Breast epithelium (tissue), 3 donors: Measurements from ENCODE around the gene PSMD8.

ENCODE experiments used
- CTCF ChIP-seq, 3 donors: fragments of 450-650 bp; IDR thresholded peaks; one replicate each; pipeline ENCODE4 v1.5.1; 2016 to 2017; ENCODE audit warnings: antibody characterized with exemption in 3 of 3, mild to moderate bottlenecking in 3 of 3, moderate library complexity in 3 of 3
- POLR2AphosphoS5 ChIP-seq, 3 donors: sonication (generic); formaldehyde crosslinking; IDR thresholded peaks; one replicate each; pipeline ENCODE4 v1.6.1; 2017; ENCODE audit warnings: antibody characterized with exemption in 3 of 3

- TF ChIP-seq CTCF (IDR thresholded peaks at IDR 0.05) (no peak), POLR2AphosphoS5 (IDR thresholded peaks at IDR 0.05) (no peak)
Observed at GRCh38 chr19:38422438-38422837, 48.1 kb downstream of the PSMD8 start.
